Activated CD8-positive, alpha-beta memory T cell treated with anti-CD3 and anti-CD28 coated beads, Interleukin-2, amount 50 U/mL, for 24 hours (primary cell): ENCODE results near the gene USP48.

Experiments used
- DNase-seq: peaks from one replicate; pipeline ENCODE4 v3.0.0-alpha.2; 2020; ENCODE audit errors: extremely low read depth

Gene USP48

GRCh38 chr1:21668232-21668950 lies 114.6 kb downstream of the USP48 start:
- DNase-seq: no peak

- DNase-seq: no peak
Measured at GRCh38 chr1:21667348-21668231, 115.4 kb downstream of the USP48 start.

GRCh38 chr1:21666576-21667320 lies 116.2 kb downstream of the USP48 start:
- no peak for DNase-seq

GRCh38 chr1:21665711-21666575 lies 117.0 kb downstream of the USP48 start:
- no peak for DNase-seq

GRCh38 chr1:21664806-21665588 lies 118.0 kb downstream of the USP48 start:
- DNase-seq: no peak

- DNase-seq: no peak
Measured at GRCh38 chr1:21663951-21664805, 118.8 kb downstream of the USP48 start.

GRCh38 chr1:21663248-21663950 lies 119.5 kb downstream of the USP48 start:
- no peak for DNase-seq

GRCh38 chr1:21662426-21663247 lies 120.3 kb downstream of the USP48 start:
- no peak for DNase-seq

GRCh38 chr1:21661886-21662285 lies 121.1 kb downstream of the USP48 start:
- no peak for DNase-seq

- DNase-seq: no peak
Measured at GRCh38 chr1:21659924-21660326, 123.0 kb downstream of the USP48 start.

GRCh38 chr1:21659099-21659923 lies 123.6 kb downstream of the USP48 start:
- DNase-seq: peak; percentile 30

- DNase-seq: no peak
Measured at GRCh38 chr1:21657456-21658190, 125.3 kb downstream of the USP48 start.

GRCh38 chr1:21655748-21656147 lies 127.2 kb downstream of the USP48 start:
- DNase-seq: no peak

GRCh38 chr1:21655259-21655658 lies 127.7 kb downstream of the USP48 start:
- DNase-seq: no peak

- DNase-seq: no peak
Measured at GRCh38 chr1:21654209-21654608, 128.7 kb downstream of the USP48 start.

GRCh38 chr1:21653744-21654100 lies 129.2 kb downstream of the USP48 start:
- DNase-seq: no peak
